HFFc6 (cell line): ENCODE results near the gene CCDC182. TPM values are rescaled to one million over a fixed set of nuclear protein-coding genes. Genes with fewer than 3 reads are reported as not detected.

ENCODE experiments used
- DNase-seq: peaks from one replicate; pipeline ENCODE4 v3.0.0-alpha.2; 2018
- H3K27ac Mint-ChIP-seq: 2 replicates; pipeline ENCODE4 v1.8.0; 2020; ENCODE audit warnings: mild to moderate bottlenecking, mixed read lengths
- H3K27me3 Mint-ChIP-seq: 2 replicates; pipeline ENCODE4 v1.8.0; 2021; ENCODE audit warnings: mild to moderate bottlenecking, moderate library complexity, mixed read lengths; ENCODE audit not compliant: insufficient read depth
- H3K36me3 Mint-ChIP-seq: 2 replicates; pipeline ENCODE4 v1.8.0; 2021; ENCODE audit warnings: low read depth, mixed read lengths
- H3K4me1 Mint-ChIP-seq: 2 replicates; pipeline ENCODE4 v1.8.0; 2020; ENCODE audit warnings: low read depth, mixed read lengths
- H3K4me3 Mint-ChIP-seq: 2 replicates; pipeline ENCODE4 v1.8.0; 2020; ENCODE audit warnings: mild to moderate bottlenecking, moderate library complexity, mixed read lengths
- H3K9me3 Mint-ChIP-seq: 2 replicates; pipeline ENCODE4 v1.8.0; 2020; ENCODE audit warnings: mild to moderate bottlenecking, mixed read lengths
- CTCF ChIP-seq: fragments of 200-600 bp; sonication (generic); IDR thresholded peaks from 2 replicates; pipeline ENCODE4 v1.5.0; 2021; ENCODE audit warnings: antibody characterized with exemption, mild to moderate bottlenecking
- total RNA-seq, 6 experiments: library from RNA; stranded (reverse); fragmentation: NEBNext Ultra II Directional; extraction: Animal tissue kit (Norgen Biotek cat#: 25700); gene quantifications; 2 replicates in 1 of 6; 3 replicates in 5 of 6; pipeline ENCODE4 v1.2.3, GENCODE V29; 2021

Gene CCDC182
- total RNA-seq, 6 experiments from 2014 or later = not detected

DNA sequence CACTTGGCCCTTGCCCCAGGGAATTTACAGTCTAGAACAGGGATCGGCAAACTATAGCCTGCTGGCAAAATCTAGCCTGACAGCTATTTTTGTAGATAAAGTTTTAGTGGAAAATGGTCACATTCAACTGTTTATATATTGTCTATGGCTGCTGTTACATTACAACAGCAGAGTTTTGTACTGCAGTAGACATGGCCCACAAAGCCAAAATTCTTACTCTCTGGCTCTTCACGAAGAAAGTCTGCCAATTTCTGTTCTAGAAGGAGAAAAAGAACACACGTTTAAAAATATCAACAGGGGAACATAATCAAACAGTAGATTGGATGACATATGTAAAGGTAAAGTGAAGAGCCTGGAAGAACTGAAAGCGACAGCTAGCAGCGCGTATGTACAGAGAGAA lies 33.2 kb upstream of the CCDC182 start:
- TF ChIP-seq CTCF = no peak
- Mint-ChIP-seq H3K4me1 (no peaks in the 10 kb centered on the region), H3K4me3 (no peak overlapping the region), H3K27ac (no peak overlapping the region), H3K9me3 (no peaks in the 10 kb centered on the region), H3K27me3 (peaks cover 46% of the 10 kb centered on the region), H3K36me3 (no peaks in the 10 kb centered on the region)
- DNase-seq = no peak

- Mint-ChIP-seq H3K27ac (no peak overlapping the region), H3K27me3 (peaks cover 55% of the 10 kb centered on the region)
Observed at GRCh38 chr17:57776366-57776765, 31.3 kb upstream of the CCDC182 start.

GRCh38 chr17:57774872-57775271 lies 29.8 kb upstream of the CCDC182 start:
- Mint-ChIP-seq H3K36me3 (no peaks in the 10 kb centered on the region), H3K4me1 (no peaks in the 10 kb centered on the region), H3K27ac (no peak overlapping the region), H3K27me3 (peaks cover 55% of the 10 kb centered on the region), H3K9me3 (no peaks in the 10 kb centered on the region), H3K4me3 (no peak overlapping the region)
- DNase-seq = no peak
- no peak for TF ChIP-seq CTCF

More at GRCh38 chr17:57776366-57776765, 31.3 kb upstream of the CCDC182 start:
- no peaks in the 10 kb centered on the region for H3K36me3 Mint-ChIP-seq
- no peaks in the 10 kb centered on the region for H3K9me3 Mint-ChIP-seq
- no peak overlapping the region for H3K4me3 Mint-ChIP-seq
- TF ChIP-seq CTCF = no peak
- DNase-seq = no peak
- no peaks in the 10 kb centered on the region for H3K4me1 Mint-ChIP-seq

DNA sequence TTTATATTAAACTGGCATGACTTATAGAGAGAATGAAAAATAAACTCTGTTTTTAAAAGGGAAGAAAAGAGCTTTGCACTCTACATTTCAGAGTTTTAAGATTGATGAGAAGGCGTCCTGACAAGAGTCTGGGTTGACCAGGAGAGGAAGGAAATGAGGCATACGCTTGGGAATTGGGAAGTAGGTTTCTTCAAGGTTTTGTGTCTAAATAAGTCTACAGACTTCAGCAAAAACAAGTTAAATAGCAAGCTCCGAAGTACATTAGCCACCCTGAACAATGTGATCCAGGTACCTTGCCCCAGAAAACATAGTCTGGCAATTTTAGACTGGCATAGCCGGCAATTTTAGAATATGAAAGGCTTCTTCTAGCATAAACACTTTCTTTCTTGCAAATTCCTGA lies 28.5 kb upstream of the CCDC182 start:
- no peak overlapping the region for H3K4me3 Mint-ChIP-seq
- H3K4me1 Mint-ChIP-seq = no peaks in the 10 kb centered on the region
- H3K9me3 Mint-ChIP-seq = no peaks in the 10 kb centered on the region
- H3K27ac Mint-ChIP-seq = no peak overlapping the region
- H3K27me3 Mint-ChIP-seq = peaks cover 59% of the 10 kb centered on the region
- H3K36me3 Mint-ChIP-seq = no peaks in the 10 kb centered on the region
- DNase-seq = no peak
- no peak for TF ChIP-seq CTCF

DNA sequence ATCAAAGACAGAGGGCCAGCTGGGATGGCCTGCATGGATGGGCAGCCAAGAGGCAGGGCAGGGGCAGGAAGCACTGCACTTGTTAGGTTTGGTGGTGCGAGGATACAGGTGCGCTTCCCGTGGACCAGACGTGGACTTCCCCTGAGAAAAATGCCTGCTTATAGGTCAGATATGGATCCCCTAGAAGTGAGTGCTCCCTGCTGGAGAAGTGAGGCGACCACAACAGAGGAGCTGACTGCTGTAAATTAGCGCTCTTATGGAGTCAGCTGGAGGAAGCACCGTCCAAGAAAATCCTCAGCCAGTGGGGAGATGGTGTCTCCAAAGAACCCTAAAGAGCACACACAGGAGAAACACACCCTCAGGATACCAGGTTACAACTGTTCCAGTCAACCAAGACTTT lies 27.7 kb upstream of the CCDC182 start:
- Mint-ChIP-seq H3K4me3 (no peak overlapping the region), H3K27ac (no peak overlapping the region), H3K9me3 (no peaks in the 10 kb centered on the region), H3K4me1 (no peaks in the 10 kb centered on the region), H3K27me3 (peaks cover 63% of the 10 kb centered on the region), H3K36me3 (no peaks in the 10 kb centered on the region)
- TF ChIP-seq CTCF = no peak
- no peak for DNase-seq

DNA sequence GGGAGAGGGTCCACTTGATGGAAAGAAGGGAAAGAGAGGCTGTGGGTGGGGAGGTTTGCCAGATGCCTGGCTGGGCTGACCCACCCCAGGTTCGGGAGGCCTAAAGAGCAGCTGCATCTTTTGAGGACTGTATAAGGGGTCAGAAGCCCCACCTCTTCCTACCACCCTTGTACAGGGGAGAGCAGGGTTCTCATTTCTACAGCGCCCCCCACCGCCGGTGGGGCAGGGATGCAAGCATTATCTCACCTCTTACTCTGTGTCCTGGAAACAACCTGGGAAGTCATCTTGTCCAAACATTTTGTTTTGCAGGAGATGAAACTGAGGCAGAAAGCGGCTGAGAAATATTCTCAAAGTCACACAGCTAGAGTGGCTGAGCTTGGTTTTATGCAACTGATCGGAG lies 22.5 kb upstream of the CCDC182 start:
- no peak overlapping the region for H3K4me3 Mint-ChIP-seq
- no peak for DNase-seq
- H3K27ac Mint-ChIP-seq = no peak overlapping the region
- no peak for TF ChIP-seq CTCF
- H3K36me3 Mint-ChIP-seq = no peaks in the 10 kb centered on the region
- peaks cover 5% of the 10 kb centered on the region; the same call in 1 of the 2 replicates for H3K4me1 Mint-ChIP-seq
- H3K9me3 Mint-ChIP-seq = no peaks in the 10 kb centered on the region
- peaks cover 44% of the 10 kb centered on the region for H3K27me3 Mint-ChIP-seq
